ENCODE measurements around the gene AFF3.

- TF ChIP-seq CTCF (conservative IDR thresholded peaks at IDR 0.05 in 1 of 2, IDR thresholded peaks at IDR 0.05 in 1 of 2; ENCODE audit: low read depth in 1 of 2, low read length in 2 of 2) = no peak
- no peak for TF ChIP-seq EZH2 (IDR thresholded peaks at IDR 0.05; ENCODE audit: low read length, missing control alignments)
These were observed 896 bp upstream of the AFF3 start for GRCh38 chr2:100143286-100143685.

All from fibroblast of lung (primary cell).